Choroid plexus epithelial cell (primary cell): ENCODE results near the gene YPEL4.
"Not testable (repeated sequence)": the region's sequence is repeated elsewhere in the genome, so short reads cannot be mapped to it uniquely, and the experiment has no call there.

Source experiments
- DNase-seq: peaks from one replicate; pipeline ENCODE4 v3.0.0-alpha.2; 2010; ENCODE audit warnings: low read depth
- H3K4me3 ChIP-seq: 2 replicates; pipeline ENCODE4 v1.5.1; 2011; ENCODE audit warnings: low read depth, mild to moderate bottlenecking, control low read depth, low read length, moderate library complexity
- TF ChIP-seq, protein P1 (sequence below): conservative IDR thresholded peaks from 2 replicates; pipeline ENCODE4 v1.5.1; 2011; ENCODE audit warnings: low read depth, mild to moderate bottlenecking, control low read depth, inconsistent platforms, low read length, moderate library complexity

The YPEL4 gene, protein sequence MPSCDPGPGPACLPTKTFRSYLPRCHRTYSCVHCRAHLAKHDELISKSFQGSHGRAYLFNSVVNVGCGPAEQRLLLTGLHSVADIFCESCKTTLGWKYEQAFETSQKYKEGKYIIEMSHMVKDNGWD

DNA sequence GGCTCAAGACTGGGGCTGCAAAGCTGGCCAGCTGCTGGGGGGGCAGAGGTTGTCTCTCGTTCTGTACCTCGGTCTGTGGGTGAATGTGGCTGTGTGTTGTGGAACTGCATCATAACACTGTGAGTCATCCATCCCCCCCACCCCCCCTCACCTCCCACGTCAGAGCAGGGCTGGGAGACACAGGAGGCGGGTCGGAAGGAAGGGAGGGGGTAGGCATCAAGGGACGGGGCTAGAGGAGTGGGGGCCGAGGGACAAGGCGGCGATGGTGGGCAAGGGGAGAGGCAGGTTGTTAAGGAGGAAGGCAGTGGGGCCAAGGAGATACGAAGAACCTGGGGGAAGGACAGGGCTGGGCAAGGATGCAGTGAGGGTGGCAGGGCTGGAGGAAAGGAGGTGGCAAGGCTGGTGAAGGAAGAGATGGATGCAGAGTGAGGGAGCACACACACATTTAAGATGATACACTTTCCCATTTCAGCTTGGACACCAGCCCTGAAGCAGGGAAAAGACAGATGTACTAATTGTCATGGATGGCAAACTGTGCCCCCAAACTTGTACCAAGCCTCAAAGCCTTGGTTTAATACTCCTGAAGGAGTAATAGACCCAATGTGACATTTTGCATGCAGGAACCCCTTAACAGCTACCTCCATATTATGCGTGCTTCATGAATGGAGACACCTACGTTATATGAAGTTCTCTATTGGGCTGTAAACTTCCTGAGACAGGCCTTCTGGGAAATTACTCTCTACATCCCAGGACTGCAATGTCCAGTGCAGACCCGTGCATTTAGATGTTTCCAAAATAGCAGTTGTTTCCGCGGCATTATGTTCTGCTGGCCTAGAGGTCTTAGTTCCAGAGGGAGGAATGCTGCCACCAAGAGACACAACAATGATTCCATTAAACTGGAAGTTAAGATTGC lies at the start of gene YPEL4:
Gene YPEL4, minus strand, starts transcription at position 87 of the 913 bp plus-strand sequence. CDS start 2,805 bp downstream, outside the sequence.
- DNase-seq, result peak; percentile 88
- peak within 1 kb of the TSS; percentile 61 for H3K4me3 ChIP-seq
- TF ChIP-seq, protein P1, sequence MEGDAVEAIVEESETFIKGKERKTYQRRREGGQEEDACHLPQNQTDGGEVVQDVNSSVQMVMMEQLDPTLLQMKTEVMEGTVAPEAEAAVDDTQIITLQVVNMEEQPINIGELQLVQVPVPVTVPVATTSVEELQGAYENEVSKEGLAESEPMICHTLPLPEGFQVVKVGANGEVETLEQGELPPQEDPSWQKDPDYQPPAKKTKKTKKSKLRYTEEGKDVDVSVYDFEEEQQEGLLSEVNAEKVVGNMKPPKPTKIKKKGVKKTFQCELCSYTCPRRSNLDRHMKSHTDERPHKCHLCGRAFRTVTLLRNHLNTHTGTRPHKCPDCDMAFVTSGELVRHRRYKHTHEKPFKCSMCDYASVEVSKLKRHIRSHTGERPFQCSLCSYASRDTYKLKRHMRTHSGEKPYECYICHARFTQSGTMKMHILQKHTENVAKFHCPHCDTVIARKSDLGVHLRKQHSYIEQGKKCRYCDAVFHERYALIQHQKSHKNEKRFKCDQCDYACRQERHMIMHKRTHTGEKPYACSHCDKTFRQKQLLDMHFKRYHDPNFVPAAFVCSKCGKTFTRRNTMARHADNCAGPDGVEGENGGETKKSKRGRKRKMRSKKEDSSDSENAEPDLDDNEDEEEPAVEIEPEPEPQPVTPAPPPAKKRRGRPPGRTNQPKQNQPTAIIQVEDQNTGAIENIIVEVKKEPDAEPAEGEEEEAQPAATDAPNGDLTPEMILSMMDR, result no peak

DNA sequence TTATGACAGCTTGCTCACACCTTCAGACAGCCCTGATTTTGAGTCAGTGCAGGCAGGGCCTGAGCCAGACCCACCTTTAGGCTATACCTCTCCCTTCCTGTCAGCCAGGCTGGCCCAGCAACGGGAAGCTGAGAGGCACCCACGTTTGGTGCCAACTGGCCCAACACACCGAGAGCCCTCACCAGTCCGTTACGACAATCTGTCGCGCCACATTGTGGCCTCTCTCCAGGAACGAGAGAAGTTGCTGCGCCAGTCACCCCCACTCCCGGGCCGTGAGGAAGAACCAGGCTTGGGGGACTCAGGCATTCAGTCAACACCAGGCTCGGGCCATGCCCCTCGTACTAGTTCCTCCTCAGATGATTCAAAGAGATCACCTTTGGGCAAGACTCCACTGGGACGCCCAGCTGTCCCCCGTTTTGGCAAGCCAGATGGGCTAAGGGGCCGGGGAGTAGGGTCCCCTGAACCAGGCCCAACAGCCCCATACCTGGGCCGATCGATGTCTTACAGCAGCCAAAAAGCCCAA lies 49.2 kb upstream of the YPEL4 start:
- no peak overlapping the region for H3K4me3 ChIP-seq
- DNase-seq, result no peak
- TF ChIP-seq, protein P1, result no peak

- DNase-seq, result not testable (repeated sequence)
These were observed 40.8 kb upstream of the YPEL4 start for GRCh38 chr11:57690474-57690873.

DNA sequence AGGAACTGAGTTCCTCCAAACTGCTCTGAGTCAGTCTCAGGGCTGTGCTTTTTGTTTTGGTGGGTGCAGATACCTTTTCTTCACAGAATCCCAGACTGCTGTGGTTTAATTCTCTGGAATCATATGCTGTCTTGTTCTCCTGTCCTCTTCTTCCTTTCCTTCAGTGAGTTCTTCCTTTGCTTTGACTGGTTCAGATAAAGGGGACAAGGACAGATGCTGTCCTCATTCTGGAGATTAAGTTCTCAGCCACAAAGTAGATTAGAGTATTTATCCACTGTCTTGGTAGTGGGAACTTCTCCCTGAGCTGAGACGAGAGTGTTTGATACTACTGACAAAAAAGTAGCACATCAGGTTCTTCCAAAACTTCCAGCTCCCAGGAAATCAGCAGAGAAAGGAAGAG lies 31.5 kb upstream of the YPEL4 start:
- DNase-seq, result no peak
- TF ChIP-seq, protein P1, result no peak

More at GRCh38 chr11:57690474-57690873, 40.8 kb upstream of the YPEL4 start:
- not testable (repeated sequence) for H3K4me3 ChIP-seq

GRCh38 chr11:57680552-57680874 lies 30.8 kb upstream of the YPEL4 start:
- TF ChIP-seq, protein P1, result no peak
- H3K4me3 ChIP-seq, result no peak overlapping the region
- DNase-seq, result peak; percentile 25

More for the DNA sequence above, 31.5 kb upstream of the YPEL4 start:
- no peak overlapping the region for H3K4me3 ChIP-seq

DNA sequence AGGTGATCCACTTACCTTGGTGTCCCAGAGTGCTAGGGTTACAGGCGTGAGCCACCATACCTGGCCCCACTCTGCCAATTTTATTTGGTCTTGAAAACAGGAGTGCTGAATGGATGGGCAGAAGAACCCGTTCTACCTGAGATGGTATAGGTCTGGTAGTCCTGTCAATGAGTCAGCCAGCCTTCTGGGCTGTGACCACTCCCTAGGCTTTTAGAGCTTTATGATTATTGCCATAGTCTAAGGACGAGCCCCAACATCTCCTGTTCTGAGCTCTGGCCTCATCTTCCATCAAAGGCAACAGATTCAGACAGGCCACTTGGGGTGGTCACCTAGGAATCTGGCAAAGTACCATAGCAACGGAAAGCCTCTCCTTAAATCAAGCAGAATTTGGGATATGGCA lies 29.7 kb upstream of the YPEL4 start:
- TF ChIP-seq, protein P1, result no peak
- DNase-seq, result no peak
- H3K4me3 ChIP-seq, result no peak overlapping the region

GRCh38 chr11:57675176-57675941 lies 25.6 kb upstream of the YPEL4 start:
- no peak for DNase-seq
- TF ChIP-seq, protein P1, result no peak

More at GRCh38 chr11:57675176-57675941, 25.6 kb upstream of the YPEL4 start:
- H3K4me3 ChIP-seq, result no peak overlapping the region
